Spleen (tissue), 11 donors: ENCODE results near the gene PTPRM. TPM values are rescaled to one million over a fixed set of nuclear protein-coding genes. Genes with fewer than 3 reads are reported as not detected.
"Not testable (repeated sequence)": the region's sequence is repeated elsewhere in the genome, so short reads cannot be mapped to it uniquely, and the experiment has no call there.

Source experiments
- DNase-seq: peaks from one replicate; pipeline ENCODE4 v3.0.0-alpha.2; 2020
- H3K27ac ChIP-seq, 8 donors: fragments of 200-600 bp; sonication (generic) in 7 of 8; 1 replicate in 4 of 8; 2 replicates in 4 of 8; pipeline versions ENCODE4 v1.5.0 to v1.8.0; 2016 to 2021; ENCODE audit warnings: inconsistent platforms in 4 of 8, mild to moderate bottlenecking in 4 of 8, moderate library complexity in 1 of 8
- H3K27me3 ChIP-seq, 7 donors: fragments of 200-600 bp; sonication (generic) in 6 of 7; replicated peaks in 1 of 7; 1 replicate in 4 of 7; 2 replicates in 3 of 7; pipeline versions ENCODE4 v1.5.0 to v1.8.0; 2016 to 2021; ENCODE audit warnings: inconsistent platforms in 3 of 7, mild to moderate bottlenecking in 1 of 7
- H3K36me3 ChIP-seq, 6 donors: fragments of 200-600 bp; sonication (generic) in 5 of 6; 1 replicate in 4 of 6; 2 replicates in 2 of 6; pipeline versions ENCODE4 v1.5.0 to v1.8.0; 2016 to 2021; ENCODE audit warnings: inconsistent platforms in 2 of 6
- H3K4me1 ChIP-seq, 6 donors: fragments of 200-600 bp; sonication (generic) in 5 of 6; 1 replicate in 3 of 6; 2 replicates in 3 of 6; pipeline versions ENCODE4 v1.5.0 to v1.8.0; 2016 to 2021; ENCODE audit warnings: inconsistent platforms in 3 of 6
- H3K4me3 ChIP-seq, 8 donors: fragments of 200-600 bp; sonication (generic) in 7 of 8; 1 replicate in 4 of 8; 2 replicates in 4 of 8; pipeline versions ENCODE4 v1.5.0 to v1.8.0; 2016 to 2021; ENCODE audit warnings: inconsistent platforms in 4 of 8, mild to moderate bottlenecking in 4 of 8, moderate library complexity in 2 of 8
- H3K9me3 ChIP-seq, 8 donors: fragments of 200-600 bp; sonication (generic) in 7 of 8; 1 replicate in 4 of 8; 2 replicates in 4 of 8; pipeline versions ENCODE4 v1.5.0 to v1.8.0; 2016 to 2021; ENCODE audit warnings: inconsistent platforms in 4 of 8
- POLR2A ChIP-seq, 3 donors: fragments of 450-650 bp; IDR thresholded peaks; one replicate each; pipeline ENCODE4 v1.5.1; 2017; ENCODE audit warnings: antibody characterized with exemption in 3 of 3, mild to moderate bottlenecking in 1 of 3
- POLR2AphosphoS5 ChIP-seq, 3 donors: sonication (generic); formaldehyde crosslinking; IDR thresholded peaks; one replicate each; pipeline ENCODE4 v1.5.1; 2017; ENCODE audit warnings: antibody characterized with exemption in 3 of 3
- WGBS, 5 donors: extraction: QIAGEN DNeasy Blood & Tissue Kit in 3 of 5; methylation state at CpG; one replicate each; pipeline versions ENCODE4 v1.1.5 to v1.1.7; 2013 to 2018; 5-methylcytosine and 5-hydroxymethylcytosine counted together
- intact Hi-C: fragments of 100-400 bp; cut with DNase I; formaldehyde crosslinking; loops from one replicate; pipeline ENCODE4 v1.15.0; 2023; ENCODE audit warnings: low total_unique reads
- polyA plus RNA-seq, 3 donors: library from polyadenylated mRNA; stranded (reverse); fragments of 200-250 nt; gene quantifications; one replicate each; pipeline ENCODE4 v1.2.1, GENCODE V29; 2013
- total RNA-seq, 7 donors: library from RNA; depleted of rRNA in 3 of 7; stranded (reverse); fragments of >200 nt in 3 of 7; fragmentation: NEBNext Ultra II Directional in 4 of 7; extraction: Animal tissue kit (Norgen Biotek cat#: 25700) in 4 of 7; gene quantifications; one replicate each; pipeline versions ENCODE4 v1.1.0 to v1.2.1, GENCODE V29; 2016 to 2021
- TF ChIP-seq, protein P1 (sequence below), 11 experiments: fragments of 200-600 bp in 7 of 11; fragments of 450-650 bp in 4 of 11; sonication (generic) in 4 of 11; IDR thresholded peaks in 8 of 11; conservative IDR thresholded peaks in 3 of 11; 1 replicate in 7 of 11; 2 replicates in 4 of 11; pipeline versions ENCODE4 v1.4.0 to v1.8.0; 2016 to 2021; ENCODE audit warnings: antibody characterized with exemption in 11 of 11, inconsistent platforms in 4 of 11, mild to moderate bottlenecking in 1 of 11
- donor health status: healthy with polysubstance abuse.
- donor health status: DM: no; HTN: no; CAD: no; lungs with moderate emphysema.
- donor health status: DM: no; HTN: no; CAD: no.
- donor health status: Bipolar disorder and iron deficiency.
- donor health status: healthy.
- donor health status: DM: no; HTN: no; CAD: no.
- donor health status: DM: yes; HTN: yes; CAD: no.

Gene PTPRM
- total and polyA plus RNA-seq, 10 donors, result 23.5 to 97.8 (median 62.8) TPM

DNA sequence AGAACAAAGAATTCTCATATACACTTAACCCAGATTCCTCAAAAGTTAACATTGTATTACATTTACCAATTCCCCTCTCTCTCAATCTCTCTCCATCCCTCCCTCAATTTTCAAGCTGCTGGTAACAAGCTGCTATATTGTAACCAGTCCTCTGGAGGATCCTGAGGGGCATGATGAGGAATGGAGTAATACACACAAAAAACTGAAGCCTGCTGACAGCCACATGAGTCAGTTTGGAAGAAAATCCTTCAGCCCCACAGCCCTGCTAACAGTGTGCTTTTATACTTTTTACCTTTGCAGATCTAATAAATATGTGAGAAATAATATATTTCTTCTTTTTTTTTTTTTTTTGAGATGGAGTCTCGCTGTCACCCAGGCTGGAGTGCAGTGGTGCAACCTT lies 876.4 kb downstream of the PTPRM start:
- no peaks in the 10 kb centered on the region for H3K4me1 ChIP-seq
- no peak overlapping the region for H3K27ac ChIP-seq
- H3K27me3 ChIP-seq, result no peaks in the 10 kb centered on the region
- no peak overlapping the region for H3K4me3 ChIP-seq
- TF ChIP-seq, protein P1, sequence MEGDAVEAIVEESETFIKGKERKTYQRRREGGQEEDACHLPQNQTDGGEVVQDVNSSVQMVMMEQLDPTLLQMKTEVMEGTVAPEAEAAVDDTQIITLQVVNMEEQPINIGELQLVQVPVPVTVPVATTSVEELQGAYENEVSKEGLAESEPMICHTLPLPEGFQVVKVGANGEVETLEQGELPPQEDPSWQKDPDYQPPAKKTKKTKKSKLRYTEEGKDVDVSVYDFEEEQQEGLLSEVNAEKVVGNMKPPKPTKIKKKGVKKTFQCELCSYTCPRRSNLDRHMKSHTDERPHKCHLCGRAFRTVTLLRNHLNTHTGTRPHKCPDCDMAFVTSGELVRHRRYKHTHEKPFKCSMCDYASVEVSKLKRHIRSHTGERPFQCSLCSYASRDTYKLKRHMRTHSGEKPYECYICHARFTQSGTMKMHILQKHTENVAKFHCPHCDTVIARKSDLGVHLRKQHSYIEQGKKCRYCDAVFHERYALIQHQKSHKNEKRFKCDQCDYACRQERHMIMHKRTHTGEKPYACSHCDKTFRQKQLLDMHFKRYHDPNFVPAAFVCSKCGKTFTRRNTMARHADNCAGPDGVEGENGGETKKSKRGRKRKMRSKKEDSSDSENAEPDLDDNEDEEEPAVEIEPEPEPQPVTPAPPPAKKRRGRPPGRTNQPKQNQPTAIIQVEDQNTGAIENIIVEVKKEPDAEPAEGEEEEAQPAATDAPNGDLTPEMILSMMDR (IDR thresholded peaks at IDR 0.05 in 8 of 11, conservative IDR thresholded peaks at IDR 0.05 in 3 of 11), result no peak
- TF ChIP-seq POLR2AphosphoS5 (IDR thresholded peaks at IDR 0.05) (no peak), POLR2A (IDR thresholded peaks at IDR 0.05) (no peak)
- DNase-seq, result no peak
- H3K9me3 ChIP-seq, result peaks cover 0 to 36% (median 24%) of the 10 kb centered on the region in 8 donors
- intact Hi-C loops, result no loop called here
- no peaks in the 10 kb centered on the region for H3K36me3 ChIP-seq
- WGBS, 5 donors, result 78 to 95% (median 87%) methylated on average over 1 of the region's 1 CpG

DNA sequence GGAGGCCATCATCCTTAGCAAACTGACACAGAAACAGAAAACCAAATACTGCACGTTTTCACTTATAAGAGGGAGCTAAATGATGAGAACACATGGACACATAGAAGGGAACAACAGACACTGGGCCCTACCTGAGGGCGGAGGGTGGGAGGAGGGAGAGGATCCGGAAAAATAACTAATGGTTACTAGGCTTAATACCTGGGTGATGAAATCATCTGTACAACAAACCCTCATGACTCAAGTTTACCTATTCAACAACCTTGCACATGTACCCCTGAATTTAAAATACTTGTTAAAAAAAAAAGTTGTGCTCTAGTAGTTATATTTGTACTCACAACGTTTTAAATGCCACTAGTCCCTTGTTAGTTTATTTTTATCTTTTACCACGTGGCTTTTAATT lies 879.8 kb downstream of the PTPRM start:
- H3K9me3 ChIP-seq, H3K4me1 ChIP-seq, H3K27me3 ChIP-seq, H3K36me3 ChIP-seq, H3K27ac ChIP-seq, intact Hi-C loops, DNase-seq, H3K4me3 ChIP-seq: not testable (repeated sequence)
- WGBS, 5 donors, result 68 to 78% (median 72%) methylated on average over 5 of the region's 5 CpGs

DNA sequence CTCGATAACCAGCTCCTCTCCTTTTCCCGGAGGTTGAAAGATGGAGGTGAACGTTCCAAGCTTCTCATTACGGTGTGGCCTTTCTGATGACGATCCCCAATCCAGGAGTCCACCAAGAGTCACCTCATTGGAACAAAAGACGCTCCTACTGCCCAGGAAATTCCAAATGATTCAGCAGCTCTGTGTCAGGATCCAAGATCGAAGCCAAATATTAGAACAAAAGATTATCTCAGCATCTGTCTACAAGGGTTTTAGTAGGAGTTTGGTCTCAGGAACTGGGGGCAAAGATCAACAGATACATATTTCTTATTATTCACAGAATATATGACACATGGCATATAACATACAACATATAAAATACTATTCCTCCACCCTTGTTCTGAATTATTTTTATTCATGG lies 881.0 kb downstream of the PTPRM start:
- Histone ChIP-seq H3K9me3 (no peaks in the 10 kb centered on the region), H3K27ac (no peak overlapping the region), H3K36me3 (no peaks in the 10 kb centered on the region), H3K4me3 (no peak overlapping the region), H3K4me1 (no peaks in the 10 kb centered on the region), H3K27me3 (no peaks in the 10 kb centered on the region)
- TF ChIP-seq, protein P1 (IDR thresholded peaks at IDR 0.05 in 8 of 11, conservative IDR thresholded peaks at IDR 0.05 in 3 of 11), result no peak
- TF ChIP-seq POLR2AphosphoS5 (IDR thresholded peaks at IDR 0.05) (no peak), POLR2A (IDR thresholded peaks at IDR 0.05) (no peak)
- 81 to 93% (median 87%) methylated on average over 7 of the region's 7 CpGs for WGBS, 5 donors
- intact Hi-C loops, result no loop called here
- no peak for DNase-seq

DNA sequence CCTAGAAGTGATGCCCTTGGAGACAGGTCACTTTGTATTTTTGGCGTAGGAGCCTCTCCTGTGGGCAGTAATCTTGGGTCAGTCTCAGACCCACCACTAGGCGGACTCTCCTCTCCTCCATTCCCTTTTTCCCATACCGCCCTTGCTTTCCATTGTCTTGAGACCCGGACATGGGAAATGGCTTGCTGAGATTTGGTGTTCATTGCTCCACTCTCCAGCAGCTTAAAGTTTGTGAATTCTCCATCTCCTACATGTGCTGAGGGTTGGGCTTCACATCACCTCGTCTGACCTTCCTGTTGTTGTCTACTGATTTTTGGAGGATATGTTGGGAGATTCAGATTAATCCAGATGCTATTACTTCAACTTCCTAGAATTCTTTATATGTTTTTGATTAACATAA lies 882.9 kb downstream of the PTPRM start:
- Histone ChIP-seq H3K4me1 (no peaks in the 10 kb centered on the region), H3K27ac (peak overlapping the region in 3 of 8 donors; percentile 29 to 67 (median 55)), H3K27me3 (no peaks in the 10 kb centered on the region), H3K4me3 (no peak overlapping the region), H3K9me3 (no peaks in the 10 kb centered on the region), H3K36me3 (no peaks in the 10 kb centered on the region)
- intact Hi-C loops, result no loop called here
- WGBS, 5 donors, result 62 to 83% (median 64%) methylated on average over 5 of the region's 5 CpGs
- DNase-seq, result no peak
- TF ChIP-seq, protein P1 (IDR thresholded peaks at IDR 0.05 in 8 of 11, conservative IDR thresholded peaks at IDR 0.05 in 3 of 11), result peak in 1 of 11 experiments; percentile 25
- TF ChIP-seq POLR2A (IDR thresholded peaks at IDR 0.05), result no peak
- no peak for TF ChIP-seq POLR2AphosphoS5 (IDR thresholded peaks at IDR 0.05)
